Keratinocyte (primary cell): ENCODE data around the gene CRYM. TPM values are rescaled to one million over a fixed set of nuclear protein-coding genes. Genes with fewer than 3 reads are reported as not detected.
"Not testable (repeated sequence)": the region's sequence is repeated elsewhere in the genome, so short reads cannot be mapped to it uniquely, and the experiment has no call there.

Experiments used
- DNase-seq: peaks from one replicate; pipeline ENCODE4 v3.0.0-alpha.2; 2011; ENCODE audit warnings: low read depth, missing footprints, low spot score
- FAIRE-seq: peaks from 2 replicates; lab custom pipeline; 2011; peaks lifted over from hg19 to GRCh38; lab: Jason Lieb, UNC
- H2AFZ ChIP-seq: 2 replicates; pipeline ENCODE4 v1.6.0; 2012; ENCODE audit warnings: low read length, control low read depth, inconsistent platforms; ENCODE audit not compliant: control insufficient read depth
- H3K27ac ChIP-seq: 2 replicates; pipeline ENCODE4 v1.5.1; 2011; ENCODE audit warnings: low read length; ENCODE audit not compliant: control insufficient read depth, insufficient read depth
- H3K27me3 ChIP-seq: 3 replicates; pipeline ENCODE4 v1.6.0; 2011; ENCODE audit warnings: low read length; ENCODE audit not compliant: control insufficient read depth, insufficient read depth; ENCODE audit errors: extremely low read depth
- H3K36me3 ChIP-seq, 2 experiments: 2 replicates in 1 of 2; 3 replicates in 1 of 2; pipeline ENCODE4 v1.5.1; 2011; ENCODE audit warnings: low read length in 2 of 2, mild to moderate bottlenecking in 1 of 2; ENCODE audit not compliant: control insufficient read depth in 2 of 2, insufficient read depth in 2 of 2; ENCODE audit errors: extremely low read depth in 1 of 2
- H3K4me1 ChIP-seq: 3 replicates; pipeline ENCODE4 v1.5.1; 2011; ENCODE audit warnings: low read length; ENCODE audit not compliant: control insufficient read depth, insufficient read depth; ENCODE audit errors: extremely low read depth
- H3K4me2 ChIP-seq: 3 replicates; pipeline ENCODE4 v1.6.0; 2011; ENCODE audit warnings: low read depth, low read length; ENCODE audit not compliant: control insufficient read depth, insufficient read depth; ENCODE audit errors: extremely low read depth
- H3K4me3 ChIP-seq, 3 experiments: fragments of 200-600 bp in 1 of 3; sonication (generic) in 1 of 3; 2 replicates in 2 of 3; 3 replicates in 1 of 3; pipeline ENCODE4 v1.5.1; 2011 to 2016; ENCODE audit warnings: low read length in 3 of 3, mild to moderate bottlenecking in 3 of 3, control low read depth in 2 of 3, inconsistent platforms in 1 of 3, low read depth in 1 of 3, mixed read lengths in 1 of 3, mixed run types in 1 of 3, moderate library complexity in 1 of 3; ENCODE audit not compliant: control insufficient read depth in 2 of 3, insufficient read depth in 2 of 3; ENCODE audit errors: extremely low read depth in 1 of 3
- H3K79me2 ChIP-seq: 2 replicates; pipeline ENCODE4 v1.6.0; 2012; ENCODE audit warnings: low read length; ENCODE audit not compliant: control insufficient read depth, insufficient read depth
- H3K9ac ChIP-seq: 3 replicates; pipeline ENCODE4 v1.6.0; 2011; ENCODE audit warnings: low read length; ENCODE audit not compliant: control insufficient read depth, insufficient read depth; ENCODE audit errors: extremely low read depth
- H3K9me1 ChIP-seq: 3 replicates; pipeline ENCODE4 v1.6.0; 2011; ENCODE audit warnings: low read length; ENCODE audit not compliant: control insufficient read depth, insufficient read depth; ENCODE audit errors: extremely low read depth
- H3K9me3 ChIP-seq: 2 replicates; pipeline ENCODE4 v1.5.1; 2012; ENCODE audit warnings: low read depth, low read length; ENCODE audit not compliant: control insufficient read depth
- H4K20me1 ChIP-seq: 3 replicates; pipeline ENCODE4 v1.6.0; 2011; ENCODE audit warnings: low read length; ENCODE audit not compliant: control insufficient read depth, insufficient read depth; ENCODE audit errors: extremely low read depth
- EZH2 ChIP-seq: IDR thresholded peaks from one replicate; pipeline ENCODE4 v1.6.1; 2012; ENCODE audit warnings: inconsistent platforms, mild to moderate bottlenecking, low read length, moderate library complexity
- dilution Hi-C: fragments of 300-500 bp; cut with MboI; formaldehyde crosslinking; loops from one replicate; pipeline ENCODE4 v1.7.0; 2020; ENCODE audit warnings: low sequenced_read_pairs; ENCODE audit not compliant: extremely low pct_ligation_motif_present
- polyA plus RNA-seq, 5 experiments: library from polyadenylated mRNA; depleted of rRNA in 3 of 5; stranded (reverse) in 3 of 5; stranded (forward) in 1 of 5; unstranded in 1 of 5; fragments of >200 nt; gene quantifications; 1 replicate in 1 of 5; 2 replicates in 3 of 5; 3 replicates in 1 of 5; pipeline versions ENCODE4 v1.2.1 to v1.2.3, GENCODE V29; 2011 to 2012; ENCODE audit warnings: missing spikeins in 2 of 5, low read depth in 1 of 5, low replicate concordance in 1 of 5
- TF ChIP-seq, protein P1 (sequence below), 3 experiments: IDR thresholded peaks in 1 of 3; conservative IDR thresholded peaks in 1 of 3; optimal IDR thresholded peaks in 1 of 3; 2 replicates in 2 of 3; 3 replicates in 1 of 3; pipeline versions ENCODE3 to v1.5.1; 2011; ENCODE audit warnings: low read length in 3 of 3, mild to moderate bottlenecking in 3 of 3, moderate library complexity in 2 of 3, control low read depth in 1 of 3, inconsistent platforms in 1 of 3; ENCODE audit not compliant: insufficient read depth in 2 of 3; ENCODE audit errors: extremely low read depth in 1 of 3

The CRYM gene
- polyA plus RNA-seq, 1 donor (not counting 4 experiments of a cell fraction or from before 2014, with no cell fraction given), result 0.18 TPM

- FAIRE-seq (no peak), DNase-seq (no peak)
- no peak overlapping the region for H3K9ac ChIP-seq
- no peak overlapping the region for H3K27ac ChIP-seq
- H3K9me3 ChIP-seq, result no peaks in the 10 kb centered on the region
- no peaks in the 10 kb centered on the region for H3K36me3 ChIP-seq
- no peaks in the 10 kb centered on the region for H3K79me2 ChIP-seq
- H3K4me1 ChIP-seq, result peaks cover 8% of the 10 kb centered on the region
- H3K4me2 ChIP-seq, result no peak overlapping the region
- TF ChIP-seq, protein P1, sequence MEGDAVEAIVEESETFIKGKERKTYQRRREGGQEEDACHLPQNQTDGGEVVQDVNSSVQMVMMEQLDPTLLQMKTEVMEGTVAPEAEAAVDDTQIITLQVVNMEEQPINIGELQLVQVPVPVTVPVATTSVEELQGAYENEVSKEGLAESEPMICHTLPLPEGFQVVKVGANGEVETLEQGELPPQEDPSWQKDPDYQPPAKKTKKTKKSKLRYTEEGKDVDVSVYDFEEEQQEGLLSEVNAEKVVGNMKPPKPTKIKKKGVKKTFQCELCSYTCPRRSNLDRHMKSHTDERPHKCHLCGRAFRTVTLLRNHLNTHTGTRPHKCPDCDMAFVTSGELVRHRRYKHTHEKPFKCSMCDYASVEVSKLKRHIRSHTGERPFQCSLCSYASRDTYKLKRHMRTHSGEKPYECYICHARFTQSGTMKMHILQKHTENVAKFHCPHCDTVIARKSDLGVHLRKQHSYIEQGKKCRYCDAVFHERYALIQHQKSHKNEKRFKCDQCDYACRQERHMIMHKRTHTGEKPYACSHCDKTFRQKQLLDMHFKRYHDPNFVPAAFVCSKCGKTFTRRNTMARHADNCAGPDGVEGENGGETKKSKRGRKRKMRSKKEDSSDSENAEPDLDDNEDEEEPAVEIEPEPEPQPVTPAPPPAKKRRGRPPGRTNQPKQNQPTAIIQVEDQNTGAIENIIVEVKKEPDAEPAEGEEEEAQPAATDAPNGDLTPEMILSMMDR (optimal IDR thresholded peaks at IDR 0.05 in 1 of 3, IDR thresholded peaks at IDR 0.05 in 1 of 3, conservative IDR thresholded peaks at IDR 0.05 in 1 of 3; ENCODE audit: extremely low read depth in 1 of 3, insufficient read depth in 2 of 3, low read length in 3 of 3), result no peak
- no peak for TF ChIP-seq EZH2
- peaks cover 28% of the 10 kb centered on the region for H3K27me3 ChIP-seq
- no peak overlapping the region for H2AFZ ChIP-seq
- H3K9me1 ChIP-seq, result no peaks in the 10 kb centered on the region
- no peak overlapping the region for H3K4me3 ChIP-seq
- no peaks in the 10 kb centered on the region for H4K20me1 ChIP-seq
- dilution Hi-C loops, result no loop called here
Measured at GRCh38 chr16:21274172-21274726, 3.8 kb downstream of the CRYM start.

- FAIRE-seq, dilution Hi-C loops: not testable (repeated sequence)
Measured at GRCh38 chr16:21272763-21273162, 5.3 kb downstream of the CRYM start.

DNA sequence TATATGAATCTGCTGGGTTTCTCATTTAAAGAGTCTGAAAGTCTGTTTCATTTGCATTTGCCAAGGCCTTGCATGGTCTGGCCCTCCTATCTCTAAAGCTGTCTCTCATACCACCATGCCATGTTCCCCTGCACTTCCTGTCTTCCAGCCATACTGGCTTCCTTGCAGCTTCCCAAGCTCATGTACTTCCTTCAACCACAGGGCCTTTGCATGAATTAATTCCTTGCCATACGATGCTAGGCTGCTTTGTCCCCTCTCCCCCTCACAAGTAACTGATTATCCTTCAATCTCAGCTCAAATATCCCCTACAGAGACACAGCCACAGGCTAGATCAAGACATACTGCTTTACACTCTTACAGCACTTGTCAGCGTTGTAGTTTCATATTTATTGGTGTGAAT lies 5.8 kb downstream of the CRYM start:
- dilution Hi-C loops, result no loop called here
- H3K79me2 ChIP-seq, result no peaks in the 10 kb centered on the region
- peaks cover 12% of the 10 kb centered on the region for H3K27me3 ChIP-seq
- no peak for DNase-seq
- no peak for TF ChIP-seq EZH2
- TF ChIP-seq, protein P1 (optimal IDR thresholded peaks at IDR 0.05 in 1 of 3, IDR thresholded peaks at IDR 0.05 in 1 of 3, conservative IDR thresholded peaks at IDR 0.05 in 1 of 3; ENCODE audit: extremely low read depth in 1 of 3, insufficient read depth in 2 of 3, low read length in 3 of 3), result no peak
- H3K9me3 ChIP-seq, result no peaks in the 10 kb centered on the region
- no peak overlapping the region for H2AFZ ChIP-seq
- H3K4me2 ChIP-seq, result no peak overlapping the region
- FAIRE-seq, result no peak
- H4K20me1 ChIP-seq, result no peaks in the 10 kb centered on the region
- H3K4me1 ChIP-seq, result no peaks in the 10 kb centered on the region
- H3K9ac ChIP-seq, result no peak overlapping the region
- no peaks in the 10 kb centered on the region for H3K36me3 ChIP-seq
- no peaks in the 10 kb centered on the region for H3K9me1 ChIP-seq
- no peak overlapping the region for H3K27ac ChIP-seq
- H3K4me3 ChIP-seq, result no peak overlapping the region

More at GRCh38 chr16:21272763-21273162, 5.3 kb downstream of the CRYM start:
- H3K36me3 ChIP-seq, H3K79me2 ChIP-seq, H3K4me3 ChIP-seq, H2AFZ ChIP-seq, H3K4me1 ChIP-seq, H3K9me3 ChIP-seq, H3K27ac ChIP-seq, H3K4me2 ChIP-seq, H3K9me1 ChIP-seq, H3K9ac ChIP-seq, H4K20me1 ChIP-seq, DNase-seq: not testable (repeated sequence)
- H3K27me3 ChIP-seq, result peaks cover 17% of the 10 kb centered on the region
